Bronchial epithelial cell (primary cell): Measurements from ENCODE around the gene MORC2. TPM values are rescaled to one million over a fixed set of nuclear protein-coding genes. Genes with fewer than 3 reads are reported as not detected.

Source experiments
- DNase-seq: peaks from one replicate; pipeline ENCODE4 v3.0.0-alpha.2; 2010; ENCODE audit warnings: low read depth
- FAIRE-seq: peaks from 2 replicates; lab custom pipeline; 2011; peaks lifted over from hg19 to GRCh38; lab: Jason Lieb, UNC
- H3K27me3 ChIP-seq: 2 replicates; pipeline ENCODE4 v1.5.1; 2011; ENCODE audit warnings: low read length; ENCODE audit not compliant: control insufficient read depth, insufficient read depth
- H3K36me3 ChIP-seq: 2 replicates; pipeline ENCODE4 v1.5.1; 2011; ENCODE audit warnings: low read length; ENCODE audit not compliant: control insufficient read depth, insufficient read depth
- H3K4me3 ChIP-seq: 2 replicates; pipeline ENCODE4 v1.5.1; 2011; ENCODE audit warnings: mild to moderate bottlenecking, low read depth, low read length, control low read depth
- CTCF ChIP-seq: IDR thresholded peaks from 2 replicates; pipeline ENCODE4 v1.5.1; 2011; ENCODE audit warnings: mild to moderate bottlenecking, moderate library complexity, low read length, control low read depth, inconsistent platforms; ENCODE audit not compliant: insufficient read depth, severe bottlenecking
- total RNA-seq: library from RNA; depleted of rRNA; stranded (reverse); fragments of >200 nt; gene quantifications from 2 replicates; pipeline ENCODE4 v1.2.1, GENCODE V29; 2014

MORC2 gene
- total RNA-seq, 1 donor from 2014 or later, result 12.6 TPM

GRCh38 chr22:30923168-30923900 is 45.2 kb downstream of the MORC2 start:
- peaks cover 8% of the 10 kb centered on the region for H3K36me3 ChIP-seq
- no peak overlapping the region for H3K4me3 ChIP-seq
- TF ChIP-seq CTCF, result no peak
- no peaks in the 10 kb centered on the region for H3K27me3 ChIP-seq
- DNase-seq, result no peak
- no peak for FAIRE-seq

GRCh38 chr22:30922151-30922611 is 46.4 kb downstream of the MORC2 start:
- FAIRE-seq, result no peak
- TF ChIP-seq CTCF, result no peak
- Histone ChIP-seq H3K27me3 (no peaks in the 10 kb centered on the region), H3K36me3 (peaks cover 5% of the 10 kb centered on the region), H3K4me3 (peak overlapping the region; percentile 13)
- DNase-seq, result peak; percentile 8

GRCh38 chr22:30921108-30921507 is 47.5 kb downstream of the MORC2 start:
- H3K4me3 ChIP-seq, result no peak overlapping the region
- TF ChIP-seq CTCF, result no peak
- peak; percentile 42 for DNase-seq
- no peaks in the 10 kb centered on the region for H3K27me3 ChIP-seq
- no peak for FAIRE-seq
- H3K36me3 ChIP-seq, result no peaks in the 10 kb centered on the region

- Histone ChIP-seq H3K4me3 (no peak overlapping the region), H3K27me3 (no peaks in the 10 kb centered on the region), H3K36me3 (no peaks in the 10 kb centered on the region)
- DNase-seq, result peak; percentile 33
- TF ChIP-seq CTCF, result peak; percentile 83
- no peak for FAIRE-seq
These were observed 48.2 kb downstream of the MORC2 start for GRCh38 chr22:30920407-30920806.

GRCh38 chr22:30919973-30920372 is 48.6 kb downstream of the MORC2 start:
- H3K36me3 ChIP-seq, result no peaks in the 10 kb centered on the region
- no peak for TF ChIP-seq CTCF
- no peak for FAIRE-seq
- DNase-seq, result no peak
- H3K27me3 ChIP-seq, result no peaks in the 10 kb centered on the region
- no peak overlapping the region for H3K4me3 ChIP-seq
